ENCODE measurements around the gene ZFC3H1.

DNA sequence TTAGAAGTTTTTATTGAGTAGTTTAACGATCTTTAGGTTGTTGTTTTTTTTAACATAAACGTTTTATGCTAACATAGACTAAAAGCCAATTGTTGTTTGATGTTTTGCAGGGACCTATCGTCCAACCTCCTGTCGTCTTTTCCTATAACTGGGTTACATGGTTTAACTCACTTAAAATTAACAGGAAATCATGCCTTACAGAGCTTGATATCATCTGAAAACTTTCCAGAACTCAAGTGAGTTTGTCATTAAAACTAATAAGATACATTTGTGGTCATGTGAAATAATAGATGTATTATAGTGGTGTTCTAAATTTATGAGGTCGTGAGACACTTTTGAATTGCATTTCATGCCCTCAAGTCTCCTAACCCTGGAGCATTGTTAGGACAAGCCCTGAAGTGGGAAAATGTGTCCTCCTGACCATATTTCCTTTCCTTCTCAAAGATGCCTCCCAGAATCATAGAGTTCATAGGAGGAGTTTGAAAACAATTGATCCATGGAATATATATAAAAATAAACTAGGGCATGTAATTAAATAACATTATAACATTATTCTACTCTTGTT is 84.9 kb downstream of the ZFC3H1 start:
- no peak for TF ChIP-seq NONO (IDR thresholded peaks at IDR 0.05; ENCODE audit: low read depth in 2 of 2, low read length in 1 of 2)
- no peak for TF ChIP-seq NR3C1 (CRISPR knock-in tag; IDR thresholded peaks at IDR 0.05)
- no peak for TF ChIP-seq ZNF165 (CRISPR knock-in tag; IDR thresholded peaks at IDR 0.05; ENCODE audit: borderline replicate concordance)
- no peak for TF ChIP-seq HNRNPUL1 (IDR thresholded peaks at IDR 0.05; ENCODE audit: low read length)
- TF ChIP-seq MCM3 (IDR thresholded peaks at IDR 0.05): no peak
- no peak for TF ChIP-seq TCF7L2 (IDR thresholded peaks at IDR 0.05; ENCODE audit: low read depth, low read length)
- TF ChIP-seq, protein P1, sequence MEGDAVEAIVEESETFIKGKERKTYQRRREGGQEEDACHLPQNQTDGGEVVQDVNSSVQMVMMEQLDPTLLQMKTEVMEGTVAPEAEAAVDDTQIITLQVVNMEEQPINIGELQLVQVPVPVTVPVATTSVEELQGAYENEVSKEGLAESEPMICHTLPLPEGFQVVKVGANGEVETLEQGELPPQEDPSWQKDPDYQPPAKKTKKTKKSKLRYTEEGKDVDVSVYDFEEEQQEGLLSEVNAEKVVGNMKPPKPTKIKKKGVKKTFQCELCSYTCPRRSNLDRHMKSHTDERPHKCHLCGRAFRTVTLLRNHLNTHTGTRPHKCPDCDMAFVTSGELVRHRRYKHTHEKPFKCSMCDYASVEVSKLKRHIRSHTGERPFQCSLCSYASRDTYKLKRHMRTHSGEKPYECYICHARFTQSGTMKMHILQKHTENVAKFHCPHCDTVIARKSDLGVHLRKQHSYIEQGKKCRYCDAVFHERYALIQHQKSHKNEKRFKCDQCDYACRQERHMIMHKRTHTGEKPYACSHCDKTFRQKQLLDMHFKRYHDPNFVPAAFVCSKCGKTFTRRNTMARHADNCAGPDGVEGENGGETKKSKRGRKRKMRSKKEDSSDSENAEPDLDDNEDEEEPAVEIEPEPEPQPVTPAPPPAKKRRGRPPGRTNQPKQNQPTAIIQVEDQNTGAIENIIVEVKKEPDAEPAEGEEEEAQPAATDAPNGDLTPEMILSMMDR (IDR thresholded peaks at IDR 0.05 in 2 of 3, conservative IDR thresholded peaks at IDR 0.05 in 1 of 3; ENCODE audit: insufficient read depth in 2 of 3, low read depth in 1 of 3, low read length in 3 of 3): no peak
- TF ChIP-seq EP300 (IDR thresholded peaks at IDR 0.05; ENCODE audit: low read length): no peak
- no peak for TF ChIP-seq MCM2 (IDR thresholded peaks at IDR 0.05; ENCODE audit: low read depth)
- no peak for TF ChIP-seq E2F5 (CRISPR knock-in tag; IDR thresholded peaks at IDR 0.05)
- no peak for TF ChIP-seq NFRKB (IDR thresholded peaks at IDR 0.05; ENCODE audit: low read depth)
- no peak for TF ChIP-seq HMG20A (CRISPR knock-in tag; conservative IDR thresholded peaks at IDR 0.05)

Measured in K562 (cell line).